Mesenteric fat pad (tissue), 1 donor: ENCODE data around the gene LEPR. TPM values are rescaled to one million over a fixed set of nuclear protein-coding genes. Genes with fewer than 3 reads are reported as not detected.
"Not testable (repeated sequence)": the region's sequence is repeated elsewhere in the genome, so short reads cannot be mapped to it uniquely, and the experiment has no call there.

ENCODE experiments used
- DNase-seq: peaks from one replicate; pipeline ENCODE4 v3.0.0-alpha.2; 2020; ENCODE audit warnings: low spot score
- long read RNA-seq: library from polyadenylated mRNA; unstranded; transcript quantifications from one replicate; pipeline ENCODE4 v2.0.0, GENCODE V29; 2020
- total RNA-seq: library from RNA; stranded (reverse); fragmentation: NEBNext Ultra II Directional; extraction: Animal tissue kit (Norgen Biotek cat#: 25700); gene quantifications from one replicate; pipeline ENCODE4 v1.2.1, GENCODE V29; 2021
- donor health status: DM: yes; HTN: yes; CAD: no.

Gene LEPR
- 49.5 TPM for total RNA-seq
- long read RNA-seq, partial matches to known transcripts = 4 of 24 reads
- long read RNA-seq, other reads (novel, unspliced or antisense) = 18 of 24 reads

GRCh38 chr1:65420590-65421350, at the start of gene LEPR, which contains the start of gene LEPROT:
TSS of gene LEPR (plus strand) at chr1:65420668. CDS start at chr1:65565566, 144,898 bp downstream.
TSS of gene LEPROT (plus strand) at chr1:65420668. CDS start at chr1:65420725, 57 bp downstream.
- DNase-seq = peak; percentile 99

GRCh38 chr1:65371544-65371943, 48.9 kb upstream of the LEPR start:
- no peak for DNase-seq

- no peak for DNase-seq
These were observed 47.9 kb upstream of the LEPR start for GRCh38 chr1:65372557-65372956.

- DNase-seq = no peak
These were observed 42.8 kb upstream of the LEPR start for GRCh38 chr1:65377496-65378246.

GRCh38 chr1:65378247-65378946, 42.1 kb upstream of the LEPR start:
- DNase-seq = no peak

GRCh38 chr1:65384426-65384825, 36.0 kb upstream of the LEPR start:
- not testable (repeated sequence) for DNase-seq

GRCh38 chr1:65386439-65386838, 34.0 kb upstream of the LEPR start:
- no peak for DNase-seq

- no peak for DNase-seq
These were observed 32.6 kb upstream of the LEPR start for GRCh38 chr1:65387821-65388220.

GRCh38 chr1:65388908-65389695, 31.4 kb upstream of the LEPR start:
- DNase-seq = no peak

- no peak for DNase-seq
These were observed 28.0 kb upstream of the LEPR start for GRCh38 chr1:65392497-65392896.

GRCh38 chr1:65393347-65393746, 27.1 kb upstream of the LEPR start:
- no peak for DNase-seq

- no peak for DNase-seq
These were observed 26.5 kb upstream of the LEPR start for GRCh38 chr1:65393928-65394327.

- no peak for DNase-seq
These were observed 24.4 kb upstream of the LEPR start for GRCh38 chr1:65395887-65396612.

- no peak for DNase-seq
These were observed 22.4 kb upstream of the LEPR start for GRCh38 chr1:65398083-65398482.

GRCh38 chr1:65399003-65399402, 21.5 kb upstream of the LEPR start:
- DNase-seq = no peak

GRCh38 chr1:65401612-65402011, 18.9 kb upstream of the LEPR start:
- DNase-seq = no peak

- no peak for DNase-seq
These were observed 15.5 kb upstream of the LEPR start for GRCh38 chr1:65404941-65405340.

- DNase-seq = no peak
These were observed 12.6 kb upstream of the LEPR start for GRCh38 chr1:65407877-65408276.

- DNase-seq = no peak
These were observed 11.2 kb upstream of the LEPR start for GRCh38 chr1:65409314-65409713.

GRCh38 chr1:65409816-65410326, 10.6 kb upstream of the LEPR start:
- no peak for DNase-seq
